Stimulated activated CD8-positive, alpha-beta memory T cell treated with anti-CD3 and anti-CD28 coated beads, Interleukin-4, amount 100 ng/mL, for 48 hours (primary cell): ENCODE results near the gene LARGE2.
A peak's percentile ranks its signal among the peaks of the same experiment; 100 is the strongest.

Experiments used
- DNase-seq: peaks from one replicate; pipeline ENCODE4 v3.0.0-alpha.2; 2020

LARGE2 gene

DNA sequence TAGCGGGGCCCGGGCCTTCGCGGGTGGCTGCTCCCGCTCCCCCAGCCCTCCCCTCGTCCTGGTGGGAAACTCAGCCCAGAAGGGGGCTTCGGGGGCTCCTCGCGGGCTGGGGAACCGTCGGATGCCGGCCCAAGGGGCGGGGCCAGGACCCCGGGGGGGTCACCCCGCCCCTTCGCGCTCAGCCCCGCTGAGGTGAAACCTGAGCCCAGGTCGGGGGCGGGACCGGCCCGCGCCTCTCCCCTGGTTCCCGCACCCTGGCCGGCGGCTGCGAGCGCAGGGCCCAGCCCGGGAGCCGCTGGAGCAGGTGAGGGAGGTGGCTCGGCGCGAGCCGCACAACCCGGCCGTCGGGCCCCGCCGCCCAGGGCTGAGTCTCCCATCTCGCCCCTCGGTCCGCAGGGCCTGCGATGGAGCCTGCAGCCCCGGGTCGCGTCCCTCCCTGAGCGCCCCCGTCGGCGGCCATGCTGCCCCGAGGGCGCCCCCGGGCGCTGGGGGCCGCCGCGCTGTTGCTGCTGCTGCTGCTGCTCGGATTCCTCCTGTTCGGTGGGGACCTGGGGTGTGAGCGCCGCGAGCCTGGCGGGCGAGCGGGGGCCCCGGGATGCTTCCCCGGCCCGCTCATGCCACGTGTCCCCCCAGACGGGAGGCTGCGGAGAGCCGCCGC lies at the start of gene LARGE2:
TSS of gene LARGE2 (plus strand) at position 232 of the 658 bp plus-strand sequence. CDS start at position 459, 227 bp downstream.
- DNase-seq, result no peak

DNA sequence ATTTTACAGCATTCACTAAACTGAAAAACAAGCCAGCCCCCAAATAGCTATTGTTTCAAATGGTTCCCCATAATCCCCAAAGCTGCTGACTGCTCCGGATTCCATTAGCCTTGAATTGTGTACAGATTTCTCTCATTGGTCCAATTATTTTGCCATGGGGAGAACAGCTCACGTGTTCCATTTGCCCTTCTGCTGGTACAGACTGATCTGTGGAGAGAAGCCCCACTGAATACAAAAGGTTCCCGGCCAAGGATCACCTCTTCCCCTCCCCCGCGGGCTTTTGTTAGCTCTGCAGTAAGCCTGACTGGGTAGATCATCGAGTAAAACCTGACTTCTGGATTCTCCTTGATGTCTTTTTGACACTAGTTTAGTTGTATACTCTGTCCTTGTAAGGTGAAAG lies 46.1 kb upstream of the LARGE2 start:
- no peak for DNase-seq

DNA sequence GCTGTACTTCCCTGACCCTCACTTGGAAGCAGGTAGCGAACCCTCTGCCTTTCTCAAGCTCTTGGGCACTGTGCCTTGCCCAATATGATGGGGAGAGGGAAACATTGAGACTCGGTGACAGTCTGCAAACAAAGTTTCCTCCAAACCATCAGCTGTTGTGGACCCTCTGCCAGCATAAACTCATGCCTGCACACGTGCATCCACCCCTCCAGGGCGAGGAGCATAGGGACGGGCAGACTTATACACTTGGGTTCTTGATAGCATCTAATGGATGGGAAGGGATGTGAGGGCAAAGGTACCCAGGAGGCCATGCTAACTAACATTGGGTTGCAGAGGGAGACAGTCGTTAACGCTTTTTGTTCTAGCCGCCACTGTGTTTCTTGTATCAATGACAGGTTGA lies 45.2 kb upstream of the LARGE2 start:
- DNase-seq, result no peak

DNA sequence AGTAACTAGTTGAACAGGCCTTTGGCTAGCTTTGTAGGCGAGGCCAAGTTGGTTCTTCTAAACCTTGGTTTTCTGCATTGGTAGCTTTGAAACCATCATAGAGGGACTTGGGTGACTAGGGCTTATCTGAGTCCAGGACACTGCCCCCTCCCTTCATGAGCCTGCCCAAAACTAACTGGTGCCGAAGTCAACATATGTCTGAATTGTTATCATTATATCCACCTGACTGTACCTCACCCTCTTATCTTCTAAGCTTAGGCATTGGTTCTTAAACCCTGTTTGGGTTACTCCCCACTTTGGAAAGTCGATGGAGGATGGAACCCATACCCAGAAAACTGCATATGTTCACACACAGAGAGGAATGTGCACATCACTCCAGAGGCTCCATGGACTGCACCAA lies 44.6 kb upstream of the LARGE2 start:
- no peak for DNase-seq

DNA sequence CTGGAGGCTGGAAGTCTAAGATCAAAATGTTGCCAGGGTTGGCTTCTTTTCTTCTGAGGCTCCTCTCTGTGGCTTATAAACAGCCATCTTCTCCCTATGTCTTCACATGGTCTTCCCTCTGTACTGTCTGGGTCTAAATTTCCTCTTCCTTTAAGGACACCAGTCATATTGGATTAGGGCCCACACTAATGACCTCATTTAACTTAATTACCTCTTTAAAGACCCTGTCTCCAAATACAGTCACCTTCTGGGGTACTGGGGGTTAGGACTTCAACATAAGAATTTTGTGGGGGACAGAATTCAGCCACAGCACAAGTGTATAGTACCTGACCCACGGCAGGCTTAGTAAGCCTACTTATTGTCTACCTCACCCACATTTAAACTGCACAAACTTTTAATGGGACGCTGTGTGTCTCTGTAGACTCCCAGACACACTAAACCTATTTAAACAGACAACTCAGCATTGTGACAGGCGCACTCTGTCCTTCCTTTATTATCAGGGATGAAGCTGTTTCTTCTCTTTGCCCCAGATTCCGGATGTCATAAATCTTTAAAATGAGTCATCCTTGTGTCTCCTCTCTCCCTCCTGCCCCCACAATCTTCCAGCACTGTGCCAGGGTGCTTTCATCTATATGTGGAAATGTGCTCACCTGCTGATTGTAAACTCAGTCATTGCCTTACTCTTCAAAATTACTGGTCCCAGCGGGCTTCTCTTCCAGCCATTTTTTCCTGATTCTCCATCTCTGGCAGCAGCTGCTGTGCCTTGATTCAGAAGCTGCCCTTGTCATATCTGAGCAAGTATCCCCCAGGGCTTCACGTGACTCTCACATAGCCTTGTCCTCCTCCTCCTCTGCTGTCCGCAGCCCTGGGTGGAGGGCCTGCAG lies 42.4 kb upstream of the LARGE2 start:
- DNase-seq, result no peak

DNA sequence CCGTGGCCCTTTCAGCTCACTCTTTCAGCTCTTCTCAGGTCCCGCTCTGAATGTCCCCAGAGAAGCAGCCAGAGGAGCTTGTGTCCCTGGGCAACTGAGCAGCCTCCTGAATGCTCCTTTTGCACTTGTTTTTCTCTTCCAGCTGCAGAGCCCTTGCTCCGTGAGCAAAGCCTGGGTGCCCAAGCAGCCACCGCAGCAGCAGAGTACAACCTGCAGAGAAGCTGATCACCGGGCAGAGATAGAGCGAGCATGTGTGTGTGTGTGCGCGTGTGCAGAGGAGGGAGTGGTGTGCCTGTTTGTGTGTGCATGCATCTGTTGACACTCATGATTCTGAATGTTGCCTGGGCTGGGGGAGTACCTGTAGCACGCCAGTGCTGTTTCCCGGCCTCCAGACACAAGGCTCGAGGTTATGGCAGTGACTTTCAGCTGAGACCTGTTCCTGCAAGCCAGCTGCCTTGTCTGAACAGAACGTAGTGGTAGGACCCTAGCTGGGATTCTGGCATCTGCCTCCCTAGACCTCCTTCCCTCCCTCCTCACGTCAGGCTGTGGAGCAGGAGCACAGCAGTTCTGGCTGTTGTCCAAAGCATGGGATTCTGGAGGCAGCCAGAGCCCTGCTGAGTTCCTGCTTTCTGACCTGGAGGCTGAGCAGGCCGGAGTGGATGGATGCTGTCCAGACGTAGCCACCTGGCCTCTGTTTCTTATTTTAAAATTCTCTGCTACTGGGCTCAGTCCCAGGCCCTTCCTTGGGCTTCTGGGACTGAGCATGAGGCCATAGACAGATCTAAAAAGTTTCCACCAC lies 41.5 kb upstream of the LARGE2 start:
- no peak for DNase-seq

GRCh38 chr11:45881708-45882368 lies 40.6 kb upstream of the LARGE2 start:
- no peak for DNase-seq

DNA sequence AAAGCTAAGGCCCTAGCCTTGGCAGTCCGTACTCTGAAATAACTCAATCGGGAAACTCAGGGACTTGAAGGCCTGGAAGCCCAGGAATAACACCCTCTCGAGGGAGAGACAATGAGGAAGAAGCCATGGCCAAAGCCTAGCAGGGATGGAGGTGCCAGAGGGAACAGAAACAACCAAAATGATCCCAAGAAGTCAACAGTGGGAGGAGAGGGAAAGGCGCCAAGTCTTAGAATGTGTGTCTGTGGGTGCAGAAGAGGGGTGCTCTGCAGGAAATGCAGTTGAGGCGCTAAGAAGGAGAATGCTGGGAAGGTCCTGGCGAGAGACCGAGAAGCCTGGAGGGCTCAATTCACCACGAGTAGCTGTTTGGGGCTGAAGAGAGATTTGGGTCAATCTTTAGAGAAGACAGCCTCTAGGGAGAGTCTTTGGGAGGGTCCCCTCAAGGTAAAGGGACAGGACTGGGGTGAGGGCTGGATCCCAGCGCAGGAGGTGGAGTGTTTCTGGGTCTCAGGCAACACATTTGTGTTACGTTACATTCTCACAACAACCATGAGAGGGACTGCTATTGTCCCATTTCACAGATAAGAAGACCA lies 37.8 kb upstream of the LARGE2 start:
- DNase-seq, result no peak

GRCh38 chr11:45885274-45885920 lies 37.1 kb upstream of the LARGE2 start, which contains the start of gene MAPK8IP1:
TSS of gene MAPK8IP1 (plus strand) at chr11:45885651. CDS start at chr11:45885821, 170 bp downstream.
- peak; percentile 71 for DNase-seq

DNA sequence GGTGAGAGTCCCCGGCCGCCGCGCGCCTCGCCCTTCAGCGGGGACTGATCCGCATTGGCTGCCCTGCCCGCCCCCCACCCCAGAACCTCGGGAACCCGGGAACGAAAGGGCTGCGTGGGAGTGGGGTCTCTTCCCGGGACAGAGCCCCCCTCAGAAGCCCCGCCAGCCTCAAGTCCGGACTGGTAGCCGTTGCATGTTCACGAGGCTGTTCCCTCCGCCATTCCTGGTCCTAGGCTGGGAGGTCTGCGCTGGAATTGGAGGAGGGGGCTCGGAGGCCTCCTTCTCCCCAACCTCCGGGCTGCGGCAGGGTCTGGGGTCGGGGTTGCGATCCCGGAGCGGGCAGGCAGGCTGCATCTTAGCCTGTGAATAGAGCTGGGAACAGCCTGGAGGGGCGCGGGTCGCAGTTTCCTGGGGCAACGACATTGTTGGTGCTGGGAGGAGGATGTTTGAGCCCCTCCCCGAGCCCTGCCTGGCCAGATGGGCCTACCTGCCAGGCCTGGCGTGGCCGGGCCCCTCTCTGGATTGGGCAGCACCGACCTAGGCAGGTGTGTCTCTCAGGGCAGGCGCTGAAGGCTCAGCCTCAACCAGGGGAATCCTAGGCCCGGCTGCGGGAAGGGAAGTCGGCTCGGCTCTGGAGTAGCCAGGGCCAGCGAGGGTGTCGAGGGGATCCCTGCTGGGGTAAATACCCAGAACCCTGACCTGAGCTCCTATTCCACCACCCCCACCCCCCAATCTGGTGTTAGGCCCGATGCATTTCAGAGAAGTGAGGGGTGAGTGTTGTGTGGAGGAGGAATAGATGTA lies 36.3 kb upstream of the LARGE2 start:
- no peak for DNase-seq

- DNase-seq, result no peak
Measured at GRCh38 chr11:45886816-45887520, 35.5 kb upstream of the LARGE2 start.

DNA sequence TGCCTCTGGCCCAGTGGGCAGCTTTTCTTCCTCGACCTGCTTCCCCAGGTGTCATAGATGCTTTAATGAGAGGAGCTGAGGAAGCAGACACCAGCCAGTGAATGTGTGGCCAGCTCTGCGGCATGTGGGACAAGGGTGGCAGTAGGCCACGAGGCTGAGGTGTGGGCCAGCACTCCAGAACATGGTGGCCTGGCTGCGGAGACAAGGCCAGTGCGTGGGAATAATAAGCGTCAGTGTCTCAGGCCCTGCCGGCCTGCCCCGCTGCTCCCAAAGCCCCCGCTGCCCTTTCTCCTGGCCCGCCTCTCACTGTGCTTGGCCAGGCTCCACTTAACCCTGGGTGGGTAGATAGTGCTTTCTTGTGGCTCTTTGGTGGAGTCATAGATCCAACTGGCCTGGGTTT lies 34.9 kb upstream of the LARGE2 start:
- DNase-seq, result no peak

GRCh38 chr11:45889555-45889954 lies 32.9 kb upstream of the LARGE2 start:
- DNase-seq, result no peak

DNA sequence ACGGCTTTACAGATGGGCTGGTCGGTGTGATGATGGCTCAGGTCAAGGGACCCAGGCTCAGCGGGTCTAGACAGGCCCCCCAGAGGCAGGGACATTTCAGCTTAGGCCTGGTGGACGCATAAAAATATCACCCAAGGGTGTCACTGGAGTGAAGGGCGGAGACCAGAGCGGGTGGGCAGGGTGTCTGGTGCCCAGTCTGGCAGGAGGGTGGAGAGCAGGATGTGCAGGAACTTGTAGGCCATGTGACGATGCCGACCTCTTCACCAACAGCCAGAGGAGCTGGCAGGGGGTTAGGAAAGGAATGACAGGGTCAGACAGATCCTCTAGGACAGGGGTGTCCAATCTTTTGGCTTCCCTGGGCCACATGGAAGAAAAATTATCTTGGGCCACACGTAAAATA lies 32.5 kb upstream of the LARGE2 start:
- no peak for DNase-seq

DNA sequence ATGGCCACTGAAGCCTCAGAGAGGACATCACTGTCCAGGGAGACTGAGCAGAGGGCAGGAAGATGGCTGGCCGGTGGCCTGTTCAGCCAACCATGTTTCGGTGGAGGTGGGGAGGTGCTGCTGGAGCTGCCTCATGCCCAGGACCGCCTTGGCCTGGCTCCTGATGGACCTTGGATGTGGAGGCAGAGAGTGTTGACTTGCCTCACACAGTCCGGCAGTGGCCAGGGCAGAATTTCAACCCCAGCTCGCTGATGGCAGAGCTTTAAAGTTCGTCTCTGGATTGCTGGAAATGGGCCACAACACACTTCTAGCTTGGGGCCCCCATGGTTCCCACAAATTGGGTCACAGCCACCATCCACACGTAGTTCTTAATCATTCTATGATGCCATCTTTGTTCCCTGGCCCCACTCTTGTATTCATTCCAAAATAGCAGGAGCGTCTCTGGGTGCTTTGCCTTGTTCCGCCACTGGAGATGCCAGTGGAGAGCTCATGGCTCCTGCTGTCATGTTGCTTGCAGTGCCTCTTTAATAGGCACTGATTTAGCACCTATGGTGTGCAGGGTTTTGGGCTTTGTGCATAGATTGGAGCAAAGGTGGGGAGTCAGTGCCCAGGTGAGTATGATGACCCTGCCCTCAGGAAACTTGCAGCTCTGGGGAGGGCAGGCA lies 31.4 kb upstream of the LARGE2 start:
- DNase-seq, result no peak

- DNase-seq, result no peak
Measured at GRCh38 chr11:45892856-45893255, 29.6 kb upstream of the LARGE2 start.

DNA sequence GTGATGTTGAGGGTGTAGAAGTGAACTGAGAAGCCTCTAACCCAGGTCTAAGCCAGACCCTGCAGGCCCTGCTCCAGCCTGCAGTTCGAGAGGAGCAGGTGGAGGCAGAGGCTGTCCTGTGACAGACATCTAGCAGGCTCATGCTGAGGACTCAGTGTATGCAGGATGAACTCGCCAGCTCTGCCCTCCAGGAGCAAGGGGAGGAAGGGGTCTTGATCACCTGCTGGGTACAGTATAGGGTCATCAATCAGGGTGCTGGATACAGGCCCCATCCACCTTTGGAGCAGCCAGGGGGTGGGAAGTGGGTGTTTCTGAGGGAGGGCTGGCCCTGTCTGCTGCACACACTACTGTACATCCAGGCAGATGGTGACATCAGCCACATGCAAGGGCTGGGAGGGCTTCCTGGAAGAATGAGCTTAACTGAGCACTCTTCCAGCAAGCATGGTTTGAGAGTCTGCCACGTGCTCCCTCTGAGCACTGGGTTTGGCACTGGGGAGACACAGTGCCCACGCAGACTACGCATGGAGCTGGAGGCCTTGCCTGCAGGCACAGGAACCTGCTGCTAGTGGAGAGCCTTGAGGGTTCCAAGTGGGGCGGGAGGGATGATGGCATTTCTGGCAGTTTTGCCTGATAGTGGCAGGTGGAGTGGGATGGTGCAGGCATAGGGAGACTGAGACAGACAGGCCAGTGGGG lies 27.8 kb upstream of the LARGE2 start:
- no peak for DNase-seq

DNA sequence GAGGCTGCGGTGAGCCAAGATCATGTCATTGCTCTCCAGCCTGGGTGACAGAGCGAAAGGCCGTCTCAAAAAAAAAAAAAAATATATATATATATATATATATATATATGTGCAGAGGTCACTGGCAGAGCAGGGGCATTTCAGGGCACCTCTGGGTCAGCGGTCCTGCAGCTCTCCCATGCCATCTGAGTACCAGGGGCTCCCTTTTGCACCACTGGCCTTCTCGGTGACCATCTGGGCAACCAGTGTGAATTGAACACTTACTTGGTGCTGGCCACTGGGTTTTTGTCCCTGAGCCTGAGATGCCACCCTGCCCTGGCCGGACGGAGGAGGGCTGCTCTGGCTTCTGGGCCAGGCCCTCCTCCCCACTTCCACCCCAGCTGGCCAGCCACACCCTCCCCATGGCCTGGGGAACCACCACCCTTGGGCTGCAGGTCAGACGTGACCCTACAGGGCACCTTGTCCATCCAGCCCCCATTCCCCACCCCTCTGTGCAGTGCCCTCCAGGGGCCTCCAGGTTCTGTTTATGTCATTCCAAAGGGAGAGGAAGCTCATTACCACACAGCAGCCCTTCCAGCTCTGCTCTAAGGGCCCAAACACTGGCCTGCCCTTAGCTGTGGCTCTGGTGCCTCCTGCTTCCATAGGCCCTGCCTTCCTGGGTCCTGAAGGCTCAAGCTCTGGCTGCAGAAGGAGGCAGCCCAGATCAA lies 26.8 kb upstream of the LARGE2 start:
- DNase-seq, result no peak
